Sigmoid colon (tissue), 4 donors: ENCODE results near the gene CPLX3.

Experiments used
- CTCF ChIP-seq, 4 experiments: fragments of 450-650 bp in 3 of 4; fragments of 200-600 bp in 1 of 4; IDR thresholded peaks; one replicate each; pipeline ENCODE4 v1.5.1; 2016 to 2019; ENCODE audit warnings: antibody characterized with exemption in 4 of 4, mild to moderate bottlenecking in 3 of 4, moderate library complexity in 2 of 4
- EP300 ChIP-seq, 4 donors: sonication (generic); formaldehyde crosslinking; IDR thresholded peaks; one replicate each; pipeline ENCODE4 v1.6.1; 2017; ENCODE audit warnings: antibody characterized with exemption in 4 of 4
- POLR2A ChIP-seq, 2 donors: fragments of 450-650 bp; IDR thresholded peaks; one replicate each; pipeline ENCODE4 v1.6.1; 2016; ENCODE audit warnings: antibody characterized with exemption in 2 of 2, mild to moderate bottlenecking in 2 of 2, moderate library complexity in 2 of 2
- POLR2AphosphoS5 ChIP-seq, 4 donors: sonication (generic); formaldehyde crosslinking; IDR thresholded peaks; one replicate each; pipeline ENCODE4 v1.6.1; 2017; ENCODE audit warnings: antibody characterized with exemption in 4 of 4

- TF ChIP-seq POLR2AphosphoS5 (IDR thresholded peaks at IDR 0.05) (no peak), CTCF (IDR thresholded peaks at IDR 0.05) (no peak), POLR2A (IDR thresholded peaks at IDR 0.05) (no peak), EP300 (IDR thresholded peaks at IDR 0.05) (no peak)
Measured at GRCh38 chr15:74791007-74791406, 35.4 kb upstream of the CPLX3 start.
